AG08396 (cell line): ENCODE measurements around the gene SEMA6A.

Experiments
- DNase-seq: peaks from one replicate; pipeline ENCODE4 v3.0.0; 2012; ENCODE audit warnings: low spot score, mixed read lengths

The SEMA6A gene

DNA sequence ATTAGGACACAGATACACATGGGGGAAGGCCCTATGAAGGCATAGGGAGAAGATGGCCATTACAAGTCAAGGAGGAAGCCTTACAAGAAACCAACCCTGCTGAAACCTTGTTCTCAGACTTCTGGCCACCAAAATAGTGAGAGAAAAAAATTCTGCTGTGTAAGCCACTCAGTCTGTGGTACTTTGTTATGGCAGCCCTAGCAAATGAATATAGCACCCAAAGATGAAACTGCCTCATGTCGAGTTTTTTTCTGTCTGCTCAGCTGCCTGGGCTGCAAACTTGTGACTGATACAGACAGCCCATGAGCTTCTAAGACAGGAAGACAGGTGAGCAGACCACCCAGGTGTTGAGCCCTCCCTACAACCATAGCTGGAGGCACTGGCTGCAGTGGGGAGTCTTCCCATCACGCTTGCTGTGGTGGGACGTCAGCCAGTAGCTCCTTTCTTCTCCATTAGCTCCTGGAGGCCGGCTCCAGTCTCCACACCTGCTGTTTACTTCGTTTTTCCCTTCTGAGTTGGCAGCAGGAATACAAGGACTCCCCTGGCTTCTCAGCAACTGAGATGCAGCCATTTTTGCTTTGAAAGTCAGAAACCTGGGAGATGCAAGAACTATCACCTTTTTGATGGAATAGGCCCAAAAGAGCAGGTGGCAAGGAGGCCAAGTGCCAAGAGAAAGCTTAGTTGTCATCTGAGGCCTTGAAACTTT, 164.9 kb downstream of the SEMA6A start:
- no peak for DNase-seq

- no peak for DNase-seq
Observed at GRCh38 chr5:116406306-116407041, 168.1 kb downstream of the SEMA6A start.

GRCh38 chr5:116404792-116405191, 169.8 kb downstream of the SEMA6A start:
- DNase-seq = no peak

DNA sequence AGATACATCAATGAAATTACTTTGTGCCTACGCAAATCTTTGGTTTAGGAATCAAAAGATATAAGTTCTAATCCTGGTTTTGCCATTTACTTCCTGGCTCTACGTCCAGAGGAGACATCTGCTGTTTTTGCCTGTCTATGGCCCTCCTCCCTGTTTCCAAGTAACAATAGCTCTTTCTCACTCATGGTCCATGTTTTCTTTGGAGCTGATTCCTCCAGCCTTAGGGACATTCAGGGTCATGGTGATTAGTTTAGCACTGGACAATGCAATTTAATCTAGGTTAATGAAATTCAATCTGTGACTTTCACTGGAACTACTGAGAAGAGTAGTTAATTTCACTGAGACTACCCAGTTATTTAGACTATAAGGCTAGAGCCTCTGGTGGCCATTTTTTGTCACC, 170.6 kb downstream of the SEMA6A start:
- no peak for DNase-seq

DNA sequence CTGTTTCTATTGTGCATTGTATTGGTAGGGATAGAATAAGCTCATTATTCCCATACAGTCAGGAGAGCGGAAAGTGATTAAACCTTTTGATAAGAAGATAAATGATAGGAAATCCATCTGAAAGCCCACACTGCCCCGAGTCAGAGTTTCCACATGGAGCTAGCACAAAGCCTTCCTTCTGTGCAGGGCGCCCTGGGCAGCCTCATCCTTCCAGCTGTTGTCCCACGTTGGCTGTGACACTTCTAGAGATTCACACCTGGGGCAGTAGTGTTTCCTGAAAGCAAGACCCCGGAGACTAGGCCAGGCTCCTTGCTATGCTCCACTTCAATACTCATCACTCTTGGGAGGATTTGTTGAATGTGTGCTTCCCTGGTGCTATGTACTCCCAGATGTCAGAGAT, 172.4 kb downstream of the SEMA6A start:
- DNase-seq = no peak

DNA sequence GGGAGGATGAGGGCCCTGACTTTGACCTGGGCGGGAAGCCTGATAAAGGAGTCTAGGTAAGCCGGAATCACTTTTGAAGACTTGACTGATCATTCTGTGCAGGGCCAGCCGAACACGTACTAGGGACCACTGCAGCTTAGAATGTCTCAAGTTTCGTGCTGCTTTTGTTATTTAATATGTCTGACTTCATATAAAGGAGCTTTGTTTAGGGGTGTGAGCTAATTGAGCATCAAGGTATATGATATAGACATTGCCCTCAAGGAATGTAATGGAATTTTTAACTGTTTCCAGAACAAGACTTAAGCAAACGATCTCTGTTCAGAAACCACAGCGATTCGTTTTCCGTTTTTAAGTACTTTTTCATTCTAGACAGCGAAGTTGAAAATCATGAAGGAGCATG, 173.0 kb downstream of the SEMA6A start:
- no peak for DNase-seq

DNA sequence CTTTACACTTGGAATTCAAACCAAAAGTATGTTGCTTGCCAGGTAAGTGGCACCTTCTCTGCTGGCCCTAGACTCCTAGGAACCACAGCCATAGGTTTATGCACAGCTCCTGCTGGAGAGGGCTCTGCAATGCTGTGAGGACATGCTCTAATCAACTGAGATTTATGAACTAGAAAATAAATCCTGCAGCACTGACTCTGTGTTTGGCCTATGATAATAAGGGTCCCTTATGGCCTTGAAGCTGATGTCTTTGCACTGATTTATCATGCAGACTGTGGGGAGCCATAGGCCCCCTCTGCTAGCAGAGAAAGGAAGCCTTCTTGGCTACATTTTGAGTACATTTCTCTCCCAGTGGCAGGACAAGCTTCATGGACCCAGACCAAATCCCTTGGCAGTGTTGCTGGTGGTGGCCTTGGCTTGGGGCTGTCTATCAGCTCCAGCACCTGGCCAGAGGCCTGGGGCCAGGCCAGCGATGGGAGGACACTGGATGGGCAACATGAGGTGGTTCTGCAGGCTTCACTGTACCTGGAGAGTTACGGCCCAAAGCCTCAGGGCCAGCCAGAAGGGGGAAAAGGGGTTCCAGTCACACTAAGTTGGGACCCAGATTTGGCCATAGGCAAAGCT, 178.0 kb downstream of the SEMA6A start:
- no peak for DNase-seq

- DNase-seq = no peak
Observed at GRCh38 chr5:116395631-116396203, 178.9 kb downstream of the SEMA6A start.

- no peak for DNase-seq
Observed at GRCh38 chr5:116395226-116395625, 179.4 kb downstream of the SEMA6A start.

DNA sequence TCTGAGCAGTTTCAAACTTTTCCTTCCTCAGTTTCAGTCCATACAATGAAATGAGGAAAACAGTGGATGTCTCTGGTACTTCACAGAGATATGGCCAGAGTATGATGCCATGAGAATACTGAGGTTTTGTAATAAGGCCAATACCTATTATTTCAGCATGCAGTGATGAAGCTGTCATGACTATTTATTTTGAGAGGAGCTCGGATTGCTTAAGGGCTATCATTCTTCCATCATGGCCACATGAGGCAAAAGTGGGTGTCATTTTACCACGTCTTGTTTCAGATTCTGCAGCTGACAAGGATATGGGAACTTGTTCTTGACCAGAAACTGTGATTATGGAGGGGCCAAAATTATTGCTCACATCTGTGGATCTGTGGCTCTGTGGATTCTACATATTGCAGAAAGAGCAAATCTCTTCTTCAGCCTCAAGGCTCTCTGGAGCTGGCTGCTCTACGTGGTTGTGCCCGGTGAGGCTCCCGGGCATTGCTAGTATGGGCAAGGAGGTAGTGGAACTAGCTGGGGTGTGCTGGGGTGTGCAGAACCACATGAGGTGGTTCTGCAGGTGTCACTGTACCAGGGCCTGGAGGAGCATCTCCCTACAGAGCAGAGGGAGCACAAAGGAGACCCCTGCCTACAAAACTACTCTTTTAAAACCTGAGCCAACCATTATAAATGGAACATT, 180.3 kb downstream of the SEMA6A start:
- DNase-seq = no peak
